GM12878 (cell line): Measurements from ENCODE around the gene RNF223. TPM values are rescaled to one million over a fixed set of nuclear protein-coding genes. Genes with fewer than 3 reads are reported as not detected.

Experiments used
- ATAC-seq: fragments of 200-7000 bp; cut with Tn5 transposase; 3 replicates; pipeline ENCODE4 v1.9.1; 2020; ENCODE audit warnings: mild to moderate bottlenecking, moderate library complexity
- BruUV-seq: library from RNA; stranded (reverse); fragments of 400-500 nt; replicated peaks from 2 replicates; lab custom pipeline; 2021; lab: Mats Ljungman, UMichigan
- CTCF ChIA-PET: fragments of 300-600 bp; sonication (Branson Sonifier 250); formaldehyde crosslinking; extraction: SDS; loops from one replicate; lab custom pipeline; 2021; ENCODE audit warnings: inconsistent platforms; lab: Yijun Ruan, JAX
- POLR2A ChIA-PET: fragments of 350-600 bp; formaldehyde crosslinking; extraction: SDS; loops from one replicate; lab custom pipeline; 2021; ENCODE audit warnings: inconsistent platforms; lab: Charles Lee
- RAD21 ChIA-PET: fragments of 300-600 bp; sonication (Branson Sonifier 250); formaldehyde crosslinking; loops from one replicate; lab custom pipeline; 2023; ENCODE audit warnings: antibody characterized with exemption; ENCODE audit not compliant: unreplicated experiment; lab: Charles Lee
- SMC1A ChIA-PET: fragments of 300-600 bp; sonication (Branson Sonifier 250); formaldehyde crosslinking; loops from one replicate; lab custom pipeline; 2023; ENCODE audit not compliant: unreplicated experiment, uncharacterized antibody; lab: Charles Lee
- DNase-seq: peaks from one replicate; pipeline ENCODE4 v3.0.0-alpha.2; 2011; ENCODE audit warnings: low read depth, low spot score
- FAIRE-seq: peaks from 3 replicates; lab custom pipeline; 2011; peaks lifted over from hg19 to GRCh38; lab: Jason Lieb, UNC
- H2AFZ ChIP-seq: 2 replicates; pipeline ENCODE4 v1.6.0; 2011; ENCODE audit warnings: low read depth, low read length, control low read depth; ENCODE audit not compliant: control insufficient read depth
- H3K27ac ChIP-seq: 2 replicates; pipeline ENCODE4 v1.5.1; 2011; ENCODE audit warnings: control low read depth; ENCODE audit not compliant: control insufficient read depth, insufficient read depth
- H3K27me3 ChIP-seq, 2 experiments: replicated peaks in 1 of 2; 2 replicates each; pipeline versions ENCODE4 v1.6.0 to v1.6.1; 2011; ENCODE audit warnings: low read length in 1 of 2; ENCODE audit not compliant: control insufficient read depth in 2 of 2, insufficient read depth in 2 of 2
- H3K36me3 ChIP-seq, 2 experiments: 2 replicates each; pipeline ENCODE4 v1.5.1; 2011; ENCODE audit warnings: low read length in 1 of 2; ENCODE audit not compliant: control insufficient read depth in 2 of 2, insufficient read depth in 2 of 2
- H3K4me1 ChIP-seq: 2 replicates; pipeline ENCODE4 v1.6.1; 2011; ENCODE audit warnings: mild to moderate bottlenecking, low read length, moderate library complexity, mixed read lengths; ENCODE audit not compliant: control insufficient read depth, insufficient read depth
- H3K4me2 ChIP-seq: 2 replicates; pipeline ENCODE4 v1.6.0; 2011; ENCODE audit warnings: control low read depth; ENCODE audit not compliant: control insufficient read depth, insufficient read depth
- H3K4me3 ChIP-seq: fragments of 200-600 bp; sonication (generic); 2 replicates; pipeline ENCODE4 v1.5.1; 2016
- H3K79me2 ChIP-seq: 2 replicates; pipeline ENCODE4 v1.6.0; 2011; ENCODE audit warnings: low read length; ENCODE audit not compliant: control insufficient read depth, insufficient read depth
- H3K9ac ChIP-seq: 2 replicates; pipeline ENCODE4 v1.8.0; 2011; ENCODE audit warnings: low read length, control low read depth, mixed read lengths; ENCODE audit not compliant: control insufficient read depth, insufficient read depth
- H3K9me3 ChIP-seq: replicated peaks from 3 replicates; pipeline ENCODE4 v1.5.1; 2011; ENCODE audit warnings: mild to moderate bottlenecking, low read length; ENCODE audit not compliant: control insufficient read depth, insufficient read depth
- H4K20me1 ChIP-seq: 2 replicates; pipeline ENCODE4 v1.6.0; 2011; ENCODE audit not compliant: control insufficient read depth, insufficient read depth
- NR2C1 ChIP-seq: fragments of 450-650 bp; IDR thresholded peaks from 2 replicates; pipeline ENCODE4 v1.6.1; 2017; ENCODE audit warnings: antibody characterized with exemption, mild to moderate bottlenecking, moderate library complexity
- SP1 ChIP-seq: IDR thresholded peaks from one replicate; pipeline ENCODE4 v1.6.1; 2011; ENCODE audit warnings: low read depth, low read length
- WGBS: methylation state at CpG from one replicate; pipeline ENCODE4 v1.1.6; 2016; ENCODE audit warnings: low lambda C conversion rate; ENCODE audit not compliant: insufficient replicate concordance, insufficient coverage; ENCODE audit errors: missing lambda C conversion rate; 5-methylcytosine and 5-hydroxymethylcytosine counted together
- in situ Hi-C: fragments of 300-500 bp; cut with MboI; formaldehyde crosslinking; loops from 9 replicates; pipeline ENCODE4 v1.14.3; 2018; ENCODE audit warnings: mixed read lengths
- intact Hi-C: fragments of 100-400 bp; cut with micrococcal nuclease; formaldehyde crosslinking; loops from one replicate; pipeline ENCODE4 v1.14.2; 2022; ENCODE audit not compliant: unreplicated experiment
- polyA plus RNA-seq, 11 experiments: library from polyadenylated mRNA; depleted of rRNA in 4 of 11; unstranded in 6 of 11; stranded (reverse) in 5 of 11; fragments of >200 nt; fragmentation: Nextera tagmentation in 4 of 11; fragmentation: Illumina TruSeq in 1 of 11; extraction: Ambion mirVana in 4 of 11; extraction: Trizol in 1 of 11; gene quantifications; 1 replicate in 1 of 11; 2 replicates in 10 of 11; pipeline versions ENCODE4 v1.2.1 to v1.2.3, GENCODE V29; 2011 to 2016; ENCODE audit warnings: inconsistent platforms in 2 of 11, missing spikeins in 2 of 11, low read depth in 1 of 11
- total RNA-seq, 4 experiments: library from RNA; depleted of rRNA in 3 of 4; stranded (reverse); fragments of >200 nt in 3 of 4; fragmentation: Illumina TruSeq in 1 of 4; extraction: Trizol in 1 of 4; gene quantifications; 2 replicates each; pipeline versions ENCODE4 v1.2.1 to v1.2.3, GENCODE V29; 2013 to 2021
- TF ChIP-seq, protein P1 (sequence below): IDR thresholded peaks from 2 replicates; pipeline ENCODE4 v1.6.1; 2012; ENCODE audit warnings: improper control_type of control experiment, low read depth, low read length; ENCODE audit not compliant: insufficient replicate concordance

The RNF223 gene
- total and polyA plus RNA-seq, 10 of the 15 experiments (the other 5 are each of a cell fraction or from before 2014, with no cell fraction given), result 0.06 TPM; not detected in 9

GRCh38 chr1:1115786-1116700, 41.9 kb upstream of the RNF223 start, which contains the start of gene C1orf159 (continued):
- TF ChIP-seq, protein P1, sequence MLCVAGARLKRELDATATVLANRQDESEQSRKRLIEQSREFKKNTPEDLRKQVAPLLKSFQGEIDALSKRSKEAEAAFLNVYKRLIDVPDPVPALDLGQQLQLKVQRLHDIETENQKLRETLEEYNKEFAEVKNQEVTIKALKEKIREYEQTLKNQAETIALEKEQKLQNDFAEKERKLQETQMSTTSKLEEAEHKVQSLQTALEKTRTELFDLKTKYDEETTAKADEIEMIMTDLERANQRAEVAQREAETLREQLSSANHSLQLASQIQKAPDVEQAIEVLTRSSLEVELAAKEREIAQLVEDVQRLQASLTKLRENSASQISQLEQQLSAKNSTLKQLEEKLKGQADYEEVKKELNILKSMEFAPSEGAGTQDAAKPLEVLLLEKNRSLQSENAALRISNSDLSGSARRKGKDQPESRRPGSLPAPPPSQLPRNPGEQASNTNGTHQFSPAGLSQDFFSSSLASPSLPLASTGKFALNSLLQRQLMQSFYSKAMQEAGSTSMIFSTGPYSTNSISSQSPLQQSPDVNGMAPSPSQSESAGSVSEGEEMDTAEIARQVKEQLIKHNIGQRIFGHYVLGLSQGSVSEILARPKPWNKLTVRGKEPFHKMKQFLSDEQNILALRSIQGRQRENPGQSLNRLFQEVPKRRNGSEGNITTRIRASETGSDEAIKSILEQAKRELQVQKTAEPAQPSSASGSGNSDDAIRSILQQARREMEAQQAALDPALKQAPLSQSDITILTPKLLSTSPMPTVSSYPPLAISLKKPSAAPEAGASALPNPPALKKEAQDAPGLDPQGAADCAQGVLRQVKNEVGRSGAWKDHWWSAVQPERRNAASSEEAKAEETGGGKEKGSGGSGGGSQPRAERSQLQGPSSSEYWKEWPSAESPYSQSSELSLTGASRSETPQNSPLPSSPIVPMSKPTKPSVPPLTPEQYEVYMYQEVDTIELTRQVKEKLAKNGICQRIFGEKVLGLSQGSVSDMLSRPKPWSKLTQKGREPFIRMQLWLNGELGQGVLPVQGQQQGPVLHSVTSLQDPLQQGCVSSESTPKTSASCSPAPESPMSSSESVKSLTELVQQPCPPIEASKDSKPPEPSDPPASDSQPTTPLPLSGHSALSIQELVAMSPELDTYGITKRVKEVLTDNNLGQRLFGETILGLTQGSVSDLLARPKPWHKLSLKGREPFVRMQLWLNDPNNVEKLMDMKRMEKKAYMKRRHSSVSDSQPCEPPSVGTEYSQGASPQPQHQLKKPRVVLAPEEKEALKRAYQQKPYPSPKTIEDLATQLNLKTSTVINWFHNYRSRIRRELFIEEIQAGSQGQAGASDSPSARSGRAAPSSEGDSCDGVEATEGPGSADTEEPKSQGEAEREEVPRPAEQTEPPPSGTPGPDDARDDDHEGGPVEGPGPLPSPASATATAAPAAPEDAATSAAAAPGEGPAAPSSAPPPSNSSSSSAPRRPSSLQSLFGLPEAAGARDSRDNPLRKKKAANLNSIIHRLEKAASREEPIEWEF, result no peak
- peak; percentile 93 for TF ChIP-seq NR2C1
- TF ChIP-seq, all 136 proteins: peak for 41

DNA sequence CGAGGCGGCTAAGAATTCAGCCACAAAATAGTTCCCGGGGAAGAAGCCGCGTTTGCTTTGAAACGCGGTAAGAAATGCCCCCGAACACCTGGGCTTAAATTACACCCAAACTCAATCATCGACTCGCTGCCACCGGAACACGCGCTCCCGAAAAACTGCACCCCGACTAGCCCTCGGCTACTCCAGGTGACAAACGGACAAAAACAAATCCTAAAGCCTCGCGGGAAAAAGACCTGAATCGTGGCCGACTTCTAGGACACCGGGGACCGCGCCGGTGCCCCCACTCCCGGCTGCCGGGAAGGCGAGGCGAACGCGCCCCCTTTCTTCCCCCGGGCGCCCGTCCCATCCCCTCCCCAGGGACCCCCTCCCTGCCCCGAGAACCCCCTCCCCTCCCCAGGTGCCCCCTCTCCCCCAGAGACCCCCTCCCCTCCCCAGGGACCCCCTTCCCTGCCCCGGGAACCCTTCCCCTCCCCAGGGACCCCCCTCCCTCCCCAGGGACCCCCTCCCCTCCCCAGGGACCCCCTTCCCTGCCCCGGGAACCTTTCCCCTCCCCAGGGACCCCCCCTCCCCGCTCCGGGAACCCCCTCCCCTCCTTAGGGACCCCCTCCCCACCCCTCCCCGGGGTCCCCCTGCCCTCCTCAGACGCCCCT, 41.2 kb upstream of the RNF223 start:
- Histone ChIP-seq H3K4me2 (peak overlapping the region; percentile 64), H3K4me3 (peak overlapping the region; percentile 91), H3K79me2 (peaks cover 7% of the 10 kb centered on the region), H3K9me3 (peaks cover 11% of the 10 kb centered on the region; the same call in 2 of the 3 replicates), H3K4me1 (no peaks in the 10 kb centered on the region; the same call in 1 of the 2 replicates), H4K20me1 (no peaks in the 10 kb centered on the region), H2AFZ (peak overlapping the region; percentile 7; the same call in 1 of the 2 replicates), H3K9ac (peak overlapping the region; percentile 44; the same call in 1 of the 2 replicates), H3K36me3 (peaks cover 0 to 2% of the 10 kb centered on the region in 2 experiments; a peak in 1 of 4 replicates), H3K27me3 (peaks cover 0 to 6% of the 10 kb centered on the region in 2 experiments; a peak in 2 of 4 replicates), H3K27ac (no peak overlapping the region)
- DNase-seq (no peak), ATAC-seq (no peak), FAIRE-seq (no peak)
- ChIA-PET POLR2A (no interaction called here), SMC1A (no interaction called here), CTCF (no interaction called here), RAD21 (interaction anchor here (0.8 to 1.4 kb wide), 4 partner anchors 130 to 177 kb away, joined by 3 to 7 read pairs (median 4); no protein-coding TSS in a partner anchor)
- intact Hi-C loops (loop anchor here (5.0 kb wide), 1 partner anchor 192 kb away; the partner anchor contains the start of genes ACAP3 and PUSL1), in situ Hi-C loops (loop anchor here (5.0 kb wide), 1 partner anchor 137 kb away; no protein-coding TSS in a partner anchor)
- TF ChIP-seq SP1, result no peak
- WGBS, result 41% methylated on average over 21 of the region's 41 CpGs
- BruUV-seq, result TSS peak; percentile 60
